MM.1S (cell line): Measurements from ENCODE around the gene CTSE.
"Not testable (repeated sequence)": the region's sequence is repeated elsewhere in the genome, so short reads cannot be mapped to it uniquely, and the experiment has no call there.

Experiments used
- DNase-seq: peaks from one replicate; pipeline ENCODE4 v3.0.0-alpha.2; 2015
- H2AFZ ChIP-seq: fragments of 300-600 bp; sonication (generic); 2 replicates; pipeline ENCODE4 v1.6.0; 2016; ENCODE audit warnings: antibody characterized with exemption, low read length
- H3F3A ChIP-seq: fragments of 300-600 bp; sonication (generic); 2 replicates; pipeline ENCODE4 v1.6.1; 2016; ENCODE audit warnings: mild to moderate bottlenecking, antibody characterized with exemption, low read length, moderate library complexity, mixed read lengths; ENCODE audit not compliant: insufficient read depth
- H3K27ac ChIP-seq: fragments of 300-600 bp; sonication (generic); 2 replicates; pipeline ENCODE4 v1.5.1; 2016; ENCODE audit warnings: mild to moderate bottlenecking, low read length
- H3K27me3 ChIP-seq: fragments of 300-600 bp; sonication (generic); replicated peaks from 2 replicates; pipeline ENCODE4 v1.6.0; 2016; ENCODE audit warnings: low read length; ENCODE audit not compliant: insufficient read depth
- H3K36me3 ChIP-seq: fragments of 300-600 bp; sonication (generic); replicated peaks from 2 replicates; pipeline ENCODE4 v1.6.1; 2016; ENCODE audit warnings: mild to moderate bottlenecking, low read length, mixed read lengths; ENCODE audit not compliant: insufficient read depth
- H3K4me1 ChIP-seq: fragments of 300-600 bp; sonication (generic); 2 replicates; pipeline ENCODE4 v1.6.1; 2016; ENCODE audit warnings: low read length, mixed read lengths
- H3K4me2 ChIP-seq: fragments of 300-600 bp; sonication (generic); 2 replicates; pipeline ENCODE4 v1.6.0; 2016; ENCODE audit warnings: low read depth, low read length
- H3K4me3 ChIP-seq: fragments of 300-600 bp; sonication (generic); 2 replicates; pipeline ENCODE4 v1.5.1; 2016; ENCODE audit warnings: low read length, mixed read lengths
- H3K79me2 ChIP-seq: fragments of 300-600 bp; sonication (generic); 2 replicates; pipeline ENCODE4 v1.6.1; 2016; ENCODE audit warnings: mixed run types, low read length, mixed read lengths
- H3K9ac ChIP-seq: fragments of 300-600 bp; sonication (generic); 2 replicates; pipeline ENCODE4 v1.6.1; 2016; ENCODE audit warnings: low read length, mixed read lengths
- H3K9me2 ChIP-seq: fragments of 300-600 bp; sonication (generic); replicated peaks from 2 replicates; pipeline ENCODE4 v1.6.1; 2016; ENCODE audit warnings: mild to moderate bottlenecking, low read length, mixed read lengths; ENCODE audit not compliant: insufficient read depth
- H3K9me3 ChIP-seq: fragments of 300-600 bp; sonication (generic); replicated peaks from 2 replicates; pipeline ENCODE4 v1.6.1; 2016; ENCODE audit warnings: mild to moderate bottlenecking, low read length, mixed read lengths; ENCODE audit not compliant: insufficient read depth
- H4K20me1 ChIP-seq: fragments of 300-600 bp; sonication (generic); 2 replicates; pipeline ENCODE4 v1.6.1; 2016; ENCODE audit warnings: mild to moderate bottlenecking, low read length, moderate library complexity, mixed read lengths; ENCODE audit not compliant: insufficient read depth
- CTCF ChIP-seq: fragments of 300-600 bp; sonication (generic); IDR thresholded peaks from 2 replicates; pipeline ENCODE4 v1.5.1; 2016; ENCODE audit warnings: antibody characterized with exemption, low read length, mixed read lengths
- EZH2 ChIP-seq: fragments of 300-600 bp; sonication (generic); optimal IDR thresholded peaks from 2 replicates; pipeline ENCODE3; 2017; ENCODE audit warnings: low read depth, mild to moderate bottlenecking, antibody characterized with exemption, low read length, mixed read lengths
- EZH2phosphoT487 ChIP-seq: fragments of 300-600 bp; sonication (generic); IDR thresholded peaks from 2 replicates; pipeline ENCODE4 v1.6.1; 2018; ENCODE audit warnings: antibody characterized with exemption, low read length

The CTSE gene

GRCh38 chr1:206058927-206059292 is 35.2 kb upstream of the CTSE start:
- no peaks in the 10 kb centered on the region for H3K9me2 ChIP-seq
- no peak overlapping the region for H3K4me3 ChIP-seq
- peaks cover 42% of the 10 kb centered on the region for H3K79me2 ChIP-seq
- no peak for DNase-seq
- H3K4me1 ChIP-seq, result no peaks in the 10 kb centered on the region
- no peak overlapping the region for H2AFZ ChIP-seq
- H3K9me3 ChIP-seq, result no peaks in the 10 kb centered on the region
- H3K27ac ChIP-seq, result no peak overlapping the region
- no peaks in the 10 kb centered on the region for H3K27me3 ChIP-seq
- H3K36me3 ChIP-seq, result peaks cover 4% of the 10 kb centered on the region; the same call in 1 of the 2 replicates
- no peak overlapping the region for H3K9ac ChIP-seq
- H3F3A ChIP-seq, result peaks cover 4% of the 10 kb centered on the region
- no peak overlapping the region for H3K4me2 ChIP-seq
- no peaks in the 10 kb centered on the region for H4K20me1 ChIP-seq
- no peak for TF ChIP-seq EZH2phosphoT487
- TF ChIP-seq EZH2, result no peak
- TF ChIP-seq CTCF, result no peak

GRCh38 chr1:206058289-206058926 is 34.7 kb upstream of the CTSE start:
- not testable (repeated sequence) for H3K36me3 ChIP-seq, H3K4me1 ChIP-seq, H3K9ac ChIP-seq, H3K27ac ChIP-seq, DNase-seq, H3K27me3 ChIP-seq, H3K9me2 ChIP-seq, H4K20me1 ChIP-seq, H3K4me3 ChIP-seq, H3F3A ChIP-seq, H3K4me2 ChIP-seq, H3K9me3 ChIP-seq, H2AFZ ChIP-seq
- peaks cover 42% of the 10 kb centered on the region for H3K79me2 ChIP-seq

GRCh38 chr1:206055639-206056323 is 32.1 kb upstream of the CTSE start:
- H3K9me2 ChIP-seq, H3K4me3 ChIP-seq, H3K9ac ChIP-seq, H4K20me1 ChIP-seq, H3K4me2 ChIP-seq, H2AFZ ChIP-seq, H3K9me3 ChIP-seq, DNase-seq, H3K27ac ChIP-seq, H3K36me3 ChIP-seq, H3K27me3 ChIP-seq: not testable (repeated sequence)
- Histone ChIP-seq H3F3A (peaks cover 32% of the 10 kb centered on the region), H3K79me2 (peaks cover 42% of the 10 kb centered on the region), H3K4me1 (peaks cover 18% of the 10 kb centered on the region)

- not testable (repeated sequence) for H3K9ac ChIP-seq, H2AFZ ChIP-seq, H3K36me3 ChIP-seq
Measured at GRCh38 chr1:206055069-206055625, 31.5 kb upstream of the CTSE start.

GRCh38 chr1:206053616-206054015 is 29.9 kb upstream of the CTSE start:
- peak overlapping the region; percentile 84 for H3K4me2 ChIP-seq
- H3K4me1 ChIP-seq, result peaks cover 35% of the 10 kb centered on the region
- H3K9me3 ChIP-seq, H3K9me2 ChIP-seq, H3K27me3 ChIP-seq, H2AFZ ChIP-seq, H4K20me1 ChIP-seq, H3K36me3 ChIP-seq: not testable (repeated sequence)
- peaks cover 32% of the 10 kb centered on the region for H3K79me2 ChIP-seq
- peak overlapping the region; percentile 62 for H3K4me3 ChIP-seq
- H3K9ac ChIP-seq, result peak overlapping the region; percentile 79
- H3K27ac ChIP-seq, result peak overlapping the region; percentile 92
- peaks cover 53% of the 10 kb centered on the region for H3F3A ChIP-seq
- DNase-seq, result peak; percentile 67

More at GRCh38 chr1:206055069-206055625, 31.5 kb upstream of the CTSE start:
- not testable (repeated sequence) for H3K4me2 ChIP-seq, H3K27me3 ChIP-seq, H3K9me3 ChIP-seq, DNase-seq, H3K9me2 ChIP-seq, H4K20me1 ChIP-seq, H3K27ac ChIP-seq, H3K4me3 ChIP-seq
- H3K79me2 ChIP-seq, result peaks cover 42% of the 10 kb centered on the region
- H3K4me1 ChIP-seq, result peaks cover 23% of the 10 kb centered on the region
- peaks cover 38% of the 10 kb centered on the region for H3F3A ChIP-seq

- peak within 1 kb of the TSS; percentile 84 for H3K4me2 ChIP-seq
- H3K9me3 ChIP-seq, H3K9me2 ChIP-seq, H4K20me1 ChIP-seq, H3K27me3 ChIP-seq, H3K36me3 ChIP-seq: not testable (repeated sequence)
- peak within 1 kb of the TSS; percentile 1; the same call in 1 of the 2 replicates for H2AFZ ChIP-seq
- H3K27ac ChIP-seq, result peak within 1 kb of the TSS; percentile 92
- DNase-seq, result peak; percentile 75
- H3K4me3 ChIP-seq, result peak within 1 kb of the TSS; percentile 62
- peaks cover 35% of the 10 kb centered on the region for H3K79me2 ChIP-seq
- H3K9ac ChIP-seq, result peak within 1 kb of the TSS; percentile 79
- peaks cover 41% of the 10 kb centered on the region for H3K4me1 ChIP-seq
- H3F3A ChIP-seq, result peaks cover 58% of the 10 kb centered on the region
Measured at GRCh38 chr1:206052919-206053610, 29.4 kb upstream of the CTSE start, which contains the start of gene RHEX. Gene RHEX (plus strand): TSS chr1:206053173. CDS start chr1:206097829, 44,656 bp downstream.
